Measurements from ENCODE around the gene H1-8.

Gene H1-8

DNA sequence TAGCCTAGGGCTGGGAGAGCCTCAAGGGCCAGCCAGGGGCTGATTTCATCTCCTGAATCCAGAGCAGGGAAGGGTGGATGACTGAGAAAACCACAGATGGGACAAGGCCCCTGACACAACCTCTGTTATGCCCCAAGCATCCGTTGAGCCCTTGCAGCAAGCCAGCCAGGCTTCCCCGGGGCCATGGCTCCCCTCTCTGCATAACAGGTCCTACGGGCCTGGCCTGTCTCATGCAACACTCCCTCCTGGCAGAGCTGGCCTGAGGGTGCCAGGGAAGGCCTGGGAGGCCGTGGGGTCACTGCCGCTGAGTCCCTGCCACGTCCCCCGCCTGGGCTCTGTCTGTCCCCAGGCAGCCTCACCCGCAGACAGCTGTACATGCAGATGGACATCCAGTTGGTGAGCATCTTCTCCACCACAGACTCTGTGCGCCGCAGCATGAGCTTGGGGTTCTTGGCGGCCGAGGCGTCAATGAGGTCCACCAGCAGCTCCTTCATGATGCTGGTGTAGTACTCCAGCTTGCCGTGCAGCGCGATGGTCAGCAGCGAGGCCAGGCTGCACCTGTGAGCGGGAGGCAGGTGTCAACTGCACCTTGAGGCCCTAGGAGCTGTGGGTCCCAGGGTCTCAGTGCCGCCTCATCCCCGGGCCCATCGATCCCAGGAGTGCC lies 22.1 kb downstream of the H1-8 start:
- Histone ChIP-seq H3K9me2 (replicated peaks; ENCODE audit: insufficient read depth, low read length) (no peaks in the 10 kb centered on the region), H3K27me3 (ENCODE audit: low read length) (no peaks in the 10 kb centered on the region), H3K9ac (ENCODE audit: low read length) (no peak overlapping the region), H3K27ac (ENCODE audit: low read depth, low read length) (no peak overlapping the region), H3K4me2 (ENCODE audit: low read depth, low read length, poor library complexity, severe bottlenecking) (no peak overlapping the region), H3K9me3 (ENCODE audit: insufficient read depth, low read length) (no peaks in the 10 kb centered on the region), H4K20me1 (ENCODE audit: low read depth, low read length) (no peaks in the 10 kb centered on the region), H3F3A (ENCODE audit: insufficient read depth) (no peaks in the 10 kb centered on the region), H3K36me3 (ENCODE audit: low read length) (no peaks in the 10 kb centered on the region), H3K4me3 (ENCODE audit: insufficient read depth, low read length, poor library complexity, severe bottlenecking) (no peak overlapping the region), H2AFZ (ENCODE audit: low read depth, low read length, severe bottlenecking) (no peak overlapping the region), H3K79me2 (ENCODE audit: insufficient read depth, low read length) (no peaks in the 10 kb centered on the region)
- no peak for TF ChIP-seq EZH2phosphoT487 (conservative IDR thresholded peaks at IDR 0.05; ENCODE audit: low read length)
- TF ChIP-seq, protein P1, sequence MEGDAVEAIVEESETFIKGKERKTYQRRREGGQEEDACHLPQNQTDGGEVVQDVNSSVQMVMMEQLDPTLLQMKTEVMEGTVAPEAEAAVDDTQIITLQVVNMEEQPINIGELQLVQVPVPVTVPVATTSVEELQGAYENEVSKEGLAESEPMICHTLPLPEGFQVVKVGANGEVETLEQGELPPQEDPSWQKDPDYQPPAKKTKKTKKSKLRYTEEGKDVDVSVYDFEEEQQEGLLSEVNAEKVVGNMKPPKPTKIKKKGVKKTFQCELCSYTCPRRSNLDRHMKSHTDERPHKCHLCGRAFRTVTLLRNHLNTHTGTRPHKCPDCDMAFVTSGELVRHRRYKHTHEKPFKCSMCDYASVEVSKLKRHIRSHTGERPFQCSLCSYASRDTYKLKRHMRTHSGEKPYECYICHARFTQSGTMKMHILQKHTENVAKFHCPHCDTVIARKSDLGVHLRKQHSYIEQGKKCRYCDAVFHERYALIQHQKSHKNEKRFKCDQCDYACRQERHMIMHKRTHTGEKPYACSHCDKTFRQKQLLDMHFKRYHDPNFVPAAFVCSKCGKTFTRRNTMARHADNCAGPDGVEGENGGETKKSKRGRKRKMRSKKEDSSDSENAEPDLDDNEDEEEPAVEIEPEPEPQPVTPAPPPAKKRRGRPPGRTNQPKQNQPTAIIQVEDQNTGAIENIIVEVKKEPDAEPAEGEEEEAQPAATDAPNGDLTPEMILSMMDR (IDR thresholded peaks at IDR 0.05; ENCODE audit: insufficient read depth, low read length, poor library complexity, severe bottlenecking) = no peak

DNA sequence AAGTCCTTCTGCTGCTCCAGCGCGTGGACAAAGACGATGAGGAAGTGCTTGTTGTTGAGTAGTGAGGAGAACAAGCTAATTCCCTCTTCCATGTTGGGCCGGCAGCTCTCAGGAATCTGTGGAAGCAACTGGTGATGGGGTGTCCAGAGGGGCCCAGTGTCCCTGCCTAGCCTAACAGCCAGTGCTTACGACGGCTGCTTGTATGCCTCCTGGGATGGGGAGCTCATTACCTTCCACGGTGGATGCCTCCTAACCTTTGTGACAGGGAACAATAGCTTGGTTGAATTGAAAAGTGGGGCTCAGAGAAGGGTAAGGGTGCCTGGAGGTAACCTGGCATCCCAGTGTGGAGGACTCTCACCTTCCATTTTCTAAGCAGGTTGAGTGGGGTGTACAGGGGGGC lies 22.9 kb downstream of the H1-8 start:
- H3K27me3 ChIP-seq (ENCODE audit: low read length) = no peaks in the 10 kb centered on the region
- H3K4me2 ChIP-seq (ENCODE audit: low read depth, low read length, poor library complexity, severe bottlenecking) = no peak overlapping the region
- no peaks in the 10 kb centered on the region for H3F3A ChIP-seq (ENCODE audit: insufficient read depth)
- no peaks in the 10 kb centered on the region for H3K36me3 ChIP-seq (ENCODE audit: low read length)
- H3K9ac ChIP-seq (ENCODE audit: low read length) = no peak overlapping the region
- H2AFZ ChIP-seq (ENCODE audit: low read depth, low read length, severe bottlenecking) = no peak overlapping the region
- H3K9me2 ChIP-seq (replicated peaks; ENCODE audit: insufficient read depth, low read length) = no peaks in the 10 kb centered on the region
- H4K20me1 ChIP-seq (ENCODE audit: low read depth, low read length) = no peaks in the 10 kb centered on the region
- H3K27ac ChIP-seq (ENCODE audit: low read depth, low read length) = no peak overlapping the region
- H3K9me3 ChIP-seq (ENCODE audit: insufficient read depth, low read length) = no peaks in the 10 kb centered on the region
- H3K79me2 ChIP-seq (ENCODE audit: insufficient read depth, low read length) = no peaks in the 10 kb centered on the region
- TF ChIP-seq, protein P1 (IDR thresholded peaks at IDR 0.05; ENCODE audit: insufficient read depth, low read length, poor library complexity, severe bottlenecking) = no peak
- TF ChIP-seq EZH2phosphoT487 (conservative IDR thresholded peaks at IDR 0.05; ENCODE audit: low read length) = no peak
- H3K4me3 ChIP-seq (ENCODE audit: insufficient read depth, low read length, poor library complexity, severe bottlenecking) = no peak overlapping the region

DNA sequence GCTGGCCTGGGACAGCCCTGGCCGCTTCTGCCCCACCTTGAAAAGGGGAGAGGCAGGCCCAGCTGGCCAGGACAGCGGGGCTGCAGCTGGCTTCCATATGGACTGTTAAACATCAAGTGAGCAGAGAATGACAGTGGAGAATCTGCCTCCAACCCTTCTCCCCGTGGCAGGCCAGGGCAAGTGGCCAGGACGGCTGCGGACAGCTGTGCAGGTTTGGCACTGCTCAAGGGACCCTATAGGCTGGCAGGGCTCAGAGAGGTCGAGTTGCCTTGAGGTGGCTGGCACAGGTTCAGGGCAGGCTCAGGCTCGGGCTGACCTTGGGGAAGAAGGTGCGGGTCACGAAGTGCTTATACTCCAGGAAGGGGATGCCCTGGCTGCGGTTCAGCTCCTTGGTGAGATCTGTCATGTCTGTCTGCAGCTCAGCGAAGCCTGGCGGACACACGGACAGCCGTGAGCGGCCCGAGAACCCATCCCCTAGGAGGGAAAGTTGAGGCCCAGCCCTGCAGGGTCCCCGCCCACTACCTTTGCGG lies 24.3 kb downstream of the H1-8 start:
- no peak overlapping the region for H2AFZ ChIP-seq (ENCODE audit: low read depth, low read length, severe bottlenecking)
- H3K4me2 ChIP-seq (ENCODE audit: low read depth, low read length, poor library complexity, severe bottlenecking) = no peak overlapping the region
- no peaks in the 10 kb centered on the region for H4K20me1 ChIP-seq (ENCODE audit: low read depth, low read length)
- H3K4me3 ChIP-seq (ENCODE audit: insufficient read depth, low read length, poor library complexity, severe bottlenecking) = no peak overlapping the region
- H3K27ac ChIP-seq (ENCODE audit: low read depth, low read length) = no peak overlapping the region
- no peaks in the 10 kb centered on the region for H3K27me3 ChIP-seq (ENCODE audit: low read length)
- H3K9ac ChIP-seq (ENCODE audit: low read length) = no peak overlapping the region
- no peaks in the 10 kb centered on the region for H3F3A ChIP-seq (ENCODE audit: insufficient read depth)
- no peaks in the 10 kb centered on the region for H3K9me3 ChIP-seq (ENCODE audit: insufficient read depth, low read length)
- no peaks in the 10 kb centered on the region for H3K36me3 ChIP-seq (ENCODE audit: low read length)
- no peaks in the 10 kb centered on the region for H3K9me2 ChIP-seq (replicated peaks; ENCODE audit: insufficient read depth, low read length)
- H3K79me2 ChIP-seq (ENCODE audit: insufficient read depth, low read length) = no peaks in the 10 kb centered on the region
- TF ChIP-seq EZH2phosphoT487 (conservative IDR thresholded peaks at IDR 0.05; ENCODE audit: low read length) = no peak
- TF ChIP-seq, protein P1 (IDR thresholded peaks at IDR 0.05; ENCODE audit: insufficient read depth, low read length, poor library complexity, severe bottlenecking) = no peak

Data from SU-DHL-6 (cell line).